HG02763 (cell line): ENCODE measurements around the gene RGS3.
A peak's percentile ranks its signal among the peaks of the same experiment; 100 is the strongest.

Experiments used
- ATAC-seq: cut with Tn5 transposase; IDR thresholded peaks from one replicate; pipeline ENCODE4 v1.9.1; 2021; ENCODE audit warnings: mild to moderate bottlenecking, moderate library complexity; ENCODE audit not compliant: unreplicated experiment

Gene RGS3

GRCh38 chr9:113509463-113509862, 45.9 kb downstream of the RGS3 start:
- no peak for ATAC-seq

- ATAC-seq: no peak
Observed at GRCh38 chr9:113511047-113511521, 47.6 kb downstream of the RGS3 start.

- peak; percentile 46 for ATAC-seq
Observed at GRCh38 chr9:113511856-113512761, 48.6 kb downstream of the RGS3 start.

- ATAC-seq: no peak
Observed at GRCh38 chr9:113513111-113513510, 49.6 kb downstream of the RGS3 start.

- no peak for ATAC-seq
Observed at GRCh38 chr9:113513536-113513935, 50.0 kb downstream of the RGS3 start.

- no peak for ATAC-seq
Observed at GRCh38 chr9:113514061-113514460, 50.5 kb downstream of the RGS3 start.

GRCh38 chr9:113514748-113515147, 51.2 kb downstream of the RGS3 start:
- ATAC-seq: no peak

- ATAC-seq: no peak
Observed at GRCh38 chr9:113515862-113516261, 52.3 kb downstream of the RGS3 start.

- ATAC-seq: peak; percentile 78
Observed at GRCh38 chr9:113516840-113517577, 53.5 kb downstream of the RGS3 start.

- no peak for ATAC-seq
Observed at GRCh38 chr9:113519426-113520108, 56.0 kb downstream of the RGS3 start.

- ATAC-seq: no peak
Observed at GRCh38 chr9:113520109-113520642, 56.6 kb downstream of the RGS3 start.

GRCh38 chr9:113521693-113522255, 58.2 kb downstream of the RGS3 start:
- no peak for ATAC-seq

GRCh38 chr9:113522419-113522818, 58.9 kb downstream of the RGS3 start:
- no peak for ATAC-seq

- no peak for ATAC-seq
Observed at GRCh38 chr9:113522858-113523257, 59.3 kb downstream of the RGS3 start.

GRCh38 chr9:113523421-113524141, 60.1 kb downstream of the RGS3 start:
- ATAC-seq: peak; percentile 92

GRCh38 chr9:113524468-113524867, 60.9 kb downstream of the RGS3 start:
- ATAC-seq: no peak

- no peak for ATAC-seq
Observed at GRCh38 chr9:113525205-113525604, 61.7 kb downstream of the RGS3 start.

GRCh38 chr9:113525831-113526230, 62.3 kb downstream of the RGS3 start:
- no peak for ATAC-seq

- ATAC-seq: no peak
Observed at GRCh38 chr9:113526231-113526746, 62.8 kb downstream of the RGS3 start.

GRCh38 chr9:113526841-113527240, 63.3 kb downstream of the RGS3 start:
- no peak for ATAC-seq
